HG03520 (cell line): ENCODE results near the gene JMY.

ENCODE experiments used
- ATAC-seq: cut with Tn5 transposase; IDR thresholded peaks from one replicate; pipeline ENCODE4 v1.9.1; 2021; ENCODE audit warnings: mild to moderate bottlenecking, moderate library complexity; ENCODE audit not compliant: unreplicated experiment

The JMY gene

GRCh38 chr5:79287380-79287779, 51.4 kb downstream of the JMY start:
- ATAC-seq = no peak

- ATAC-seq = no peak
Observed at GRCh38 chr5:79287907-79288306, 52.0 kb downstream of the JMY start.

- no peak for ATAC-seq
Observed at GRCh38 chr5:79295029-79295428, 59.1 kb downstream of the JMY start.

DNA sequence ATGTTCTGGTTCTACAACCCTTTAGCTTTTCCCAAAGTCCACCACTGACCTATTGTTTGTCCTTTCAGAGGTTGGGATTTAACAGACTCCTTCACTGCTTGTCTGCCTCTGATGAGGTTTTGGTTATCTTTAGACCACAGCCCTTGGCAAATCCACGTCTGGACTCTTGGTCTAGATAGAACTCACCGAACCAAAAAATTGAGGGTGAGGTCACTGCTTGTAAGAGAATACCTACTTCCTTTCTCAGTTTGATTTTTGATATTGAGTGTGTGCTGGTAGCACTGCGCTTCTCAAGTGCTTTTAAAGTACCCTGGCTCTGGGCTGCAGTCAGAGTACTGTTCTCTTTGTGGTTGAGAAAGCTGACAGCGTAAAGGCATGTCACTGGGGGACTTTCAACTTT, 61.7 kb downstream of the JMY start:
- ATAC-seq = no peak

- ATAC-seq = no peak
Observed at GRCh38 chr5:79301046-79301712, 65.2 kb downstream of the JMY start.

DNA sequence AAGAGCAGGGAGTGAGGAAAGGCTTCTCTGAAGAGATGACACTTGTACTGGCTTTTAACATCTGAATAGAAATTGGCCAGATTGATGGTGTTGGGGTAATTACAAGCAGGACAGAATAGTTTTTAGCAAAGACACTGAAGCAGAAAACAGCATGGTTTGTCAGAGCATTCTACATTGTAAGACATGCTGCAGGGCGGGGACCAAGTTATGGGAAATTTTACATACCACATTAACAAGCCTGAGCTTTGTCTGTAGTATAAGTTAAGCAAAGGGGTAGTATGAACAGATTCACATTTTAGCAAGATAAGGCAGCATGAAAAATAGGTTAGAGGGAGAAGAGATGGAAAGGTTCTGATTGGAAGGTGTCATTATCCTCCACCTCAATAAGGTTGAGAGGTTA, 66.5 kb downstream of the JMY start:
- no peak for ATAC-seq

DNA sequence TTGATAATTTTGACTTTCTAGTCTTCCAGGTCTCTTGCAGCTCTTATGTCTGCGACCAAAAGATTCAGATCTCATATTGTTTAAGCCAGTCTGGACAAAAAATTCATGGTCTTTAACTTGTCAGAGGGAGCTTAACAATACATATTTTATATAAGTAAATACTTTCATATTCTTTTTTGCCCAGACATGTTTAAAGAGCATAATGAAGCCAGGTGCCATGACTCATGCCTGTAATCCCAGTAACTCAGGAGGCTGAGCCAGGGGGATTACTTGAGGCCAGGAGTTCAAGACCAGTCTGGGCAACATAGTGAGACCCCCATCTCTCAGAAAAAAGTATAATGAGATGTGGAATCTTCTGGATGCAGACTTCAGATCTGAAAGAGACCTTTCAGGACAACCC, 69.8 kb downstream of the JMY start:
- ATAC-seq = no peak

GRCh38 chr5:79318935-79319614, 83.1 kb downstream of the JMY start:
- ATAC-seq = no peak

- no peak for ATAC-seq
Observed at GRCh38 chr5:79329453-79329852, 93.5 kb downstream of the JMY start.

DNA sequence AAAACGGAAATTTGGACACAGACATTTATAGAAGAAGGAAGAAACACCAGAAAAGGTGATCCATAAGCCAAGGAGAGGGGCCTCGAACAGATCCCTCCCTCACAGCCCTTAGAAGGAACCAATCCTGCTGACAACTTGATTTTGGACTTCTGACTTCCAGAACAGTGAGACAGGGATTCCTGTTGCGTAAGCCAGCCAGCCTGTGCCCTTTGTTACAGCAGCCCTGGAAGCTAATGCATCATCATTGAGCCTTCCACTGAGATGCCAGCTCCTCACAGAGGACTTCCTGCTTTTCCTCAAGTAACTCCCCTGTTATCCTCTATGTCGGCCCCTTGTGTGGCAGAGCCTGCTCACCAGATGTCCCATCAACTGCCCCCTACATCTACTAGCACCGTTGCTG, 94.1 kb downstream of the JMY start:
- no peak for ATAC-seq

DNA sequence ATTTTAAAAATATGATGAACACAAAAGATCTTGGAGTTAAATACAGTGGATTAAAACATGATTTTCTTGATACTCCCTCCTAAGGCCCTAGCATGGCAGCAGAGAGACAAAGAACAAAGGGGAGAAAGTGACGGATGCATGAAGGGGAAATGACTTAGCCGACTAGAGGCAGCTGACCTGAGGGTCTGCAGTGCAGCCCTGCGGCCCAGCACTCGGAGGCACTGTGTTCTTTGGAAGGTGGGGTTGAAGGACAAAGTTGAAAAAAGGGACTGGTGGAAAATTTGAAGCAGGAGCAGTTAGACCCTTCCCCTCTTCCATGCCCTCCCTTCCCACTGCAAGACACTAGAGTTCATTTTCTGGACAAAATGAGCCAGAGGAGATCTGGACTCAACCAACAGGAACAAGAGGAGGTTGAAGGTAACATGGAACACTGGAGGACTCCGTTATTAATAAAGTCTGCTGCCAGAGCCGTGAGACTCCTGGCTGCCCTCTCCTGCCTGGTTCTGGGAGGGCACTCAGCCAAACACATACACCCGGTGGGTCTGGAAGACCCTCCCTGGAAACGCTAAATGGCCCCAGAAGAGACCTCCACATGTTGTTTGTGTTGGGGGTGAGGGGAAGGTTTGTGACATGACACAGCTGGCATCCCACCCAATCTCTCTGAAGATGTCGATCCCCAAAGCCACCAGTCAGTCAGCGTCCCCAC, 98.1 kb downstream of the JMY start:
- no peak for ATAC-seq

GRCh38 chr5:79346420-79346824, 110.5 kb downstream of the JMY start:
- no peak for ATAC-seq

DNA sequence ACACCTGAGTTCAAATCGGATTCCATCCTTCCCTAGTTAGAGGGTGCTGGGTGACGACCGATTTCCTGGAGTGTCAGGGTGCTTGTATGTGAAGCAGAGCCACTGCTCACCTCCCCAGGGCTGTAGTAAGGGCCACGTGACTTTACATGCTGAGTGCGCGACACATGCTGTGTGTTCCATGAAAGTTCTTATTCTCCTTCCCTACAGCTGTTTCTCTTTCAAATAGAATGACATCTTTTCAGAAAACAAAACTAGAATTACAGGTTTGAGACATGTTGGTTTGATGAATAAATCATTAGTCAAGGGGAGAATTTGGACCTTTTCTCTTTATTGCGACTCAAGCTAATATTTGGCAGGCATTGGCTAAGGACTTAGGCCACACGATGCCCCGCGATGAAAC, 113.1 kb downstream of the JMY start:
- ATAC-seq = no peak

- ATAC-seq = no peak
Observed at GRCh38 chr5:79349881-79350280, 114.0 kb downstream of the JMY start.

- ATAC-seq = no peak
Observed at GRCh38 chr5:79357398-79357797, 121.5 kb downstream of the JMY start.
